BLaER1 (cell line): Measurements from ENCODE around the gene SGIP1.

ENCODE experiments used
- H3K27ac ChIP-seq: shearing (Covaris generic); formaldehyde crosslinking; 2 replicates; pipeline ENCODE4 v1.8.1; 2022
- H3K27me3 ChIP-seq: shearing (Covaris generic); formaldehyde crosslinking; 2 replicates; pipeline ENCODE4 v1.8.1; 2022
- H3K36me3 ChIP-seq: shearing (Covaris generic); formaldehyde crosslinking; 2 replicates; pipeline ENCODE4 v1.8.1; 2022
- H3K4me1 ChIP-seq: shearing (Covaris generic); formaldehyde crosslinking; 2 replicates; pipeline ENCODE4 v1.8.1; 2022
- H3K4me2 ChIP-seq: shearing (Covaris generic); formaldehyde crosslinking; 2 replicates; pipeline ENCODE4 v1.8.1; 2022
- H3K4me3 ChIP-seq: shearing (Covaris generic); formaldehyde crosslinking; 2 replicates; pipeline ENCODE4 v1.8.1; 2022
- H3K9ac ChIP-seq: shearing (Covaris generic); formaldehyde crosslinking; 2 replicates; pipeline ENCODE4 v1.8.1; 2022
- H3K9me3 ChIP-seq: shearing (Covaris generic); formaldehyde crosslinking; 2 replicates; pipeline ENCODE4 v1.8.1; 2022
- H4K20me1 ChIP-seq: shearing (Covaris generic); formaldehyde crosslinking; 2 replicates; pipeline ENCODE4 v1.8.1; 2022
- Cebpa-rat ChIP-seq: shearing (Covaris generic); IDR thresholded peaks from 2 replicates; pipeline ENCODE4 v1.8.1; 2022

SGIP1 gene

DNA sequence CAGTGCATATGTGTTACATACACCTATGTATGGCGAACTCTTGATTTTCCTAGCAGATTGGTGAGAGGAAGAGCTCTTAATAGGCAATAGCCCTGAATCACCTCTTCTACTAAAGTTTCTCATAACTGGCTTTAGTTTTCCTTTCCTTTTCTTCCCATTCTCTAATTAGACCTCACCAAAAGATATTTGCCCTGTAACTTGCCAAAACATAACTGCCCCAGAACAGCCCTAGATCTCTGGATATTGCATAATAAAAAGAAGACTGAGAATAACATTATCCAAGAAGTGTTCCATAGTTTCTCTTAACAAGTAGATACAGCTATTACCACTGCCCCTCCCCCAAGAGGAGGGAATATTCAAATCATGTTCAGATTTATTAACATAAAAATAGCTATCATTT lies 16.3 kb downstream of the SGIP1 start:
- H3K9me3 ChIP-seq = no peaks in the 10 kb centered on the region
- TF ChIP-seq Cebpa-rat = no peak
- no peaks in the 10 kb centered on the region for H3K27me3 ChIP-seq
- no peak overlapping the region for H3K27ac ChIP-seq
- no peaks in the 10 kb centered on the region for H3K36me3 ChIP-seq
- H4K20me1 ChIP-seq = no peaks in the 10 kb centered on the region
- peaks cover 8% of the 10 kb centered on the region for H3K4me1 ChIP-seq
- H3K9ac ChIP-seq = no peak overlapping the region
- no peak overlapping the region for H3K4me2 ChIP-seq
- H3K4me3 ChIP-seq = no peak overlapping the region

- Histone ChIP-seq H3K4me2 (no peak overlapping the region), H3K27me3 (no peaks in the 10 kb centered on the region), H3K27ac (no peak overlapping the region), H3K9me3 (no peaks in the 10 kb centered on the region), H3K4me1 (peaks cover 20% of the 10 kb centered on the region), H3K36me3 (no peaks in the 10 kb centered on the region), H4K20me1 (no peaks in the 10 kb centered on the region), H3K4me3 (no peak overlapping the region), H3K9ac (no peak overlapping the region)
- TF ChIP-seq Cebpa-rat = no peak
These were observed 18.3 kb downstream of the SGIP1 start for GRCh38 chr1:66552287-66552686.

DNA sequence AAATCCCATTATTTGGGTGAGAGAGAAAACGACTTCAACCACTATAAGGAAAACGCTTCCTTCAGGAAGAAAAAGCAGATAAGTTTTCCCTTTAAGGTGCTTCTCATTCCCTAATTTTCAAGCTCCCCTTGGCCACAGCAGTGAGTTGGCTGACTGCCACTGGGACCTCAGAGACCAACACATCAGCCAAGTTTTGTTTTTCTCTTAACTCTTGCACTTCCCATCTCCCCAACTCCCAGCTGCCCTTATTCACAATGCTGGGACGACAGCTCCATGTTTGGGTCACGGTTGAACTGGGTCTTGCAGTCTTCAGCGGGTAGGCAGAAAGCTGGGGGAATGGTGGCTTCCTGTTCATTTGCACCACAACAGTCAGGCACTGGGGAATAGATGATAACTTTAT lies 18.9 kb downstream of the SGIP1 start:
- no peaks in the 10 kb centered on the region for H3K9me3 ChIP-seq
- H3K4me1 ChIP-seq = peaks cover 20% of the 10 kb centered on the region
- TF ChIP-seq Cebpa-rat = no peak
- peak overlapping the region; percentile 29 for H3K4me2 ChIP-seq
- H3K9ac ChIP-seq = no peak overlapping the region
- H3K27ac ChIP-seq = no peak overlapping the region
- no peaks in the 10 kb centered on the region for H3K36me3 ChIP-seq
- no peak overlapping the region for H3K4me3 ChIP-seq
- H4K20me1 ChIP-seq = no peaks in the 10 kb centered on the region
- no peaks in the 10 kb centered on the region for H3K27me3 ChIP-seq

DNA sequence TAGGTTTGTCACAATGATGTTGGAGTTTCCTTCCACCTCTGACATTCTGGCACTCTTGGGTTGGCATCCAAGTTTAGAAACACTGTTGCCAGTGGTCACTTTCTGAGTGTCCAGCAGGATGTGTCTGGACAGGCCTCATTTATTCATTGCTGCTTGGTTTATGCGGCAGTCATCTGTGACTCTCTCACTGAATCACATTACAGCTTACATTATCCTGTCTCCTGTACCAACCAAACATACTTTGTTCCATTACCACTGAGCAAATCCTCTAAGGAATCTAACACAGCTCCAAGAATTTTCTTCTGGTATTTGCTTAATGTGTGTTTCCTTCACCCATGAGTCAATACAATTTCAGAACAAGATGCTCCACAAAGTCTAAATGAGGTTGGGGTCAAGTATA lies 19.9 kb downstream of the SGIP1 start:
- no peaks in the 10 kb centered on the region for H3K36me3 ChIP-seq
- H3K9me3 ChIP-seq = no peaks in the 10 kb centered on the region
- H3K4me1 ChIP-seq = peaks cover 20% of the 10 kb centered on the region
- TF ChIP-seq Cebpa-rat = no peak
- H3K27me3 ChIP-seq = no peaks in the 10 kb centered on the region
- H3K27ac ChIP-seq = no peak overlapping the region
- no peak overlapping the region for H3K4me2 ChIP-seq
- H4K20me1 ChIP-seq = no peaks in the 10 kb centered on the region
- H3K4me3 ChIP-seq = no peak overlapping the region
- no peak overlapping the region for H3K9ac ChIP-seq

DNA sequence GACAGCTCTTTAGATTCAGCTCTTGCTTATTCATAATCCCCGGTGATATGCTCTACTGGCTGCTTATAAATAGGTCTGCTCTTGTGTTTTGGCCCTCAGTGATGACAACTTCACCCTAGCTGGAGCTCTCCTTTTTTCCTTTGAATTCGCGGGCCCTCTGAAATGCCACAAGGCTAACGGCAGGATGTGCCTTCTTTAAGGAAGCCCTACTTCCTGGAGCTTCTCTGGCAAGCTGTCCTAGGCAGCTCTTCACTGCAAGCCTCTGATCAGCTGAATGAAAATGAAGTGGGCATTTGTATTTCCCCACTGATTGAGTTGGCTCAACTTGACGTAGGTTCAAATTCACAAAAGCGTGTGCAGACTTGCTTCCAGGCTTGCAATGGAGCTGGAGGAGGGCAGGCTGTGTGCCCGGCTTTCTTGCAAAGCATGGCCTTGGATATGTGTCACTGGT lies 22.2 kb downstream of the SGIP1 start:
- Histone ChIP-seq H3K36me3 (no peaks in the 10 kb centered on the region), H3K4me3 (no peak overlapping the region), H4K20me1 (no peaks in the 10 kb centered on the region), H3K9ac (no peak overlapping the region), H3K9me3 (no peaks in the 10 kb centered on the region), H3K27ac (no peak overlapping the region), H3K4me2 (peak overlapping the region; percentile 45), H3K27me3 (no peaks in the 10 kb centered on the region), H3K4me1 (peaks cover 20% of the 10 kb centered on the region)
- no peak for TF ChIP-seq Cebpa-rat

GRCh38 chr1:66557157-66557556 lies 23.2 kb downstream of the SGIP1 start:
- H3K27ac ChIP-seq = no peak overlapping the region

GRCh38 chr1:66559517-66559916 lies 25.6 kb downstream of the SGIP1 start:
- Histone ChIP-seq H3K4me1 (peaks cover 11% of the 10 kb centered on the region), H3K27ac (no peak overlapping the region), H3K36me3 (no peaks in the 10 kb centered on the region), H3K9ac (no peak overlapping the region), H4K20me1 (no peaks in the 10 kb centered on the region), H3K27me3 (no peaks in the 10 kb centered on the region), H3K4me2 (no peak overlapping the region), H3K9me3 (no peaks in the 10 kb centered on the region), H3K4me3 (no peak overlapping the region)
- no peak for TF ChIP-seq Cebpa-rat

More at GRCh38 chr1:66557157-66557556, 23.2 kb downstream of the SGIP1 start:
- no peaks in the 10 kb centered on the region for H3K27me3 ChIP-seq
- H3K4me2 ChIP-seq = no peak overlapping the region
- TF ChIP-seq Cebpa-rat = no peak
- no peak overlapping the region for H3K9ac ChIP-seq
- H3K9me3 ChIP-seq = no peaks in the 10 kb centered on the region
- H4K20me1 ChIP-seq = no peaks in the 10 kb centered on the region
- peaks cover 20% of the 10 kb centered on the region for H3K4me1 ChIP-seq
- H3K36me3 ChIP-seq = no peaks in the 10 kb centered on the region
- no peak overlapping the region for H3K4me3 ChIP-seq

- H3K27ac ChIP-seq = no peak overlapping the region
These were observed 28.6 kb downstream of the SGIP1 start for GRCh38 chr1:66562561-66562960.

GRCh38 chr1:66563094-66563800 lies 29.3 kb downstream of the SGIP1 start:
- Histone ChIP-seq H3K27me3 (no peaks in the 10 kb centered on the region), H3K4me2 (no peak overlapping the region), H3K4me1 (no peaks in the 10 kb centered on the region), H4K20me1 (no peaks in the 10 kb centered on the region), H3K4me3 (no peak overlapping the region), H3K36me3 (no peaks in the 10 kb centered on the region), H3K9ac (no peak overlapping the region), H3K27ac (no peak overlapping the region), H3K9me3 (no peaks in the 10 kb centered on the region)
- TF ChIP-seq Cebpa-rat = no peak

More at GRCh38 chr1:66562561-66562960, 28.6 kb downstream of the SGIP1 start:
- no peaks in the 10 kb centered on the region for H4K20me1 ChIP-seq
- TF ChIP-seq Cebpa-rat = no peak
- H3K9ac ChIP-seq = no peak overlapping the region
- H3K4me1 ChIP-seq = no peaks in the 10 kb centered on the region
- H3K4me3 ChIP-seq = no peak overlapping the region
- no peak overlapping the region for H3K4me2 ChIP-seq
- no peaks in the 10 kb centered on the region for H3K9me3 ChIP-seq
- no peaks in the 10 kb centered on the region for H3K36me3 ChIP-seq
- no peaks in the 10 kb centered on the region for H3K27me3 ChIP-seq

DNA sequence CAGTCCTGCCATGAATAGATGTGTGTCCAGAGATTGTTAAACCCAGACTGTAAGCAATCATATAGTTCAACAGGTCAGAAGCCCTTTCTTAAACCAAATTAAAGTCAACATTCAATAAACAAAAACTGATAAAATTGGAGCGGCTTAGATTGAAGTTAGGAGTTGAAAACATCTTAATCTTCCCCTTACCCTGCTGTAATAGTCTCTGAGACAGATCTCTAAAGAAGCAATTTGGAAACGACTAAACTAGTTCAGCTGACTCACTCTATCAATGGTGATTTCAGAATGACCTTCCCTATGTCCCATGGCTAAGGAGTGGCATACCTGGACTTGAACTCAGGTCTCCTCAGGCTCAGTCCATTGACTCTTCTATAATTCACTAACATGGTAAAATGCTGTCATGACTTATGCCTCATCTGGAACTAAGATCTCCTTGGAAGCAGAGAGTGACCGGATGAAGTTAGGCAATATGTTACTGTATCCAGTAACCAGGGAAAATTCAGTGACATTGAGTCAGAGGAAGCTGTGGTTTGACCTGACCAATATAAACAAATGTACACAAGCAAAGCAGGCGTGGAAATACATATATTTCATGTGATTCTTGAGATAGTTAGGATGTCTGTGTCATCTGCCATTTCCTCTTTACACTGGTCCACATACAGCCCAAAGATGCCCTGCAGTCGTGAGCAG lies 30.1 kb downstream of the SGIP1 start:
- H3K4me2 ChIP-seq = no peak overlapping the region

More for the DNA sequence above, 30.1 kb downstream of the SGIP1 start:
- Histone ChIP-seq H3K27ac (no peak overlapping the region), H3K9ac (no peak overlapping the region), H3K4me3 (no peak overlapping the region), H3K4me1 (no peaks in the 10 kb centered on the region), H3K27me3 (no peaks in the 10 kb centered on the region), H3K36me3 (no peaks in the 10 kb centered on the region), H3K9me3 (no peaks in the 10 kb centered on the region), H4K20me1 (no peaks in the 10 kb centered on the region)
- no peak for TF ChIP-seq Cebpa-rat
